Vagina (tissue), 2 donors: ENCODE data around the gene ADAMTS7.
"Not testable (repeated sequence)": the region's sequence is repeated elsewhere in the genome, so short reads cannot be mapped to it uniquely, and the experiment has no call there.

Source experiments
- POLR2A ChIP-seq, 2 donors: fragments of 450-650 bp; IDR thresholded peaks; one replicate each; pipeline ENCODE4 v1.6.1; 2017; ENCODE audit warnings: antibody characterized with exemption in 2 of 2, mild to moderate bottlenecking in 2 of 2, moderate library complexity in 2 of 2
- POLR2AphosphoS5 ChIP-seq, 2 donors: sonication (generic); formaldehyde crosslinking; IDR thresholded peaks; one replicate each; pipeline ENCODE4 v1.9.0; 2017; ENCODE audit warnings: antibody characterized with exemption in 2 of 2, mild to moderate bottlenecking in 2 of 2, low read depth in 1 of 2; ENCODE audit not compliant: insufficient read depth in 1 of 2
- TF ChIP-seq, protein P1 (sequence below), 3 experiments: fragments of 450-650 bp in 2 of 3; fragments of 200-600 bp in 1 of 3; sonication (generic) in 1 of 3; IDR thresholded peaks; one replicate each; pipeline ENCODE4 v1.5.1; 2017 to 2019; ENCODE audit warnings: antibody characterized with exemption in 3 of 3, mild to moderate bottlenecking in 2 of 3, moderate library complexity in 2 of 3

DNA sequence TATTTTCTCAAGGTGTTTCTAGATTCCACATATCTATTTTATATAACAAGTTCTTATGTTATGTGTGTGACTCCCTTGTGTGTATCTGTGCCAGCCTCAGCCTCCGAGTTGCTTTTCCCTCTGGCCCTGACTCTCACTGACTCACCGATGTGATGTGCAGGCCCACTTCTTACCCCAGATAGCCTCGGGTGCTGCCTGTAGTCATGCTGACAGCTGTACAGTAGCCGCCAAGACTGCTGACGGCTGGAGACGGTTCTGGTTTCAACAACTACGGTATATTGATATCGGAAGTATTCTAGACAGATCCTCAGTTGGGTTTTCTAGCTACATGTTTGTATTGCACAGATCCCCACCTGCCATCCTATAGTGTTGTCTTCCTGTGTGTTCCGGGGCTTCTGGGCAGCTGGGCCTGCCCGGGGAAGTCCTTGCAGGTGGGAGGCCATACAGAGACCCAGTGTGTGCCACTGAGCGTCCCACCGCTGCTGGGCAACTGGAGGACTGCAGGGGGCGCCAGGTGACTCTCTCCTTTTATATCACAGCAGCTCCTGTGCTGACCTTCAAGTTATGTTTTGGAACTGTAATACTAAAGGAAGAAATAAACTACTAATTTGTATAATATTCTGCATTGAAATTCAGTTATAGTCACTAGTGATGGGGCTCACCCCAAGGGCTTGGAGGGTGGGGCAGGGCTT is 55.2 kb downstream of the ADAMTS7 start:
- TF ChIP-seq, protein P1, sequence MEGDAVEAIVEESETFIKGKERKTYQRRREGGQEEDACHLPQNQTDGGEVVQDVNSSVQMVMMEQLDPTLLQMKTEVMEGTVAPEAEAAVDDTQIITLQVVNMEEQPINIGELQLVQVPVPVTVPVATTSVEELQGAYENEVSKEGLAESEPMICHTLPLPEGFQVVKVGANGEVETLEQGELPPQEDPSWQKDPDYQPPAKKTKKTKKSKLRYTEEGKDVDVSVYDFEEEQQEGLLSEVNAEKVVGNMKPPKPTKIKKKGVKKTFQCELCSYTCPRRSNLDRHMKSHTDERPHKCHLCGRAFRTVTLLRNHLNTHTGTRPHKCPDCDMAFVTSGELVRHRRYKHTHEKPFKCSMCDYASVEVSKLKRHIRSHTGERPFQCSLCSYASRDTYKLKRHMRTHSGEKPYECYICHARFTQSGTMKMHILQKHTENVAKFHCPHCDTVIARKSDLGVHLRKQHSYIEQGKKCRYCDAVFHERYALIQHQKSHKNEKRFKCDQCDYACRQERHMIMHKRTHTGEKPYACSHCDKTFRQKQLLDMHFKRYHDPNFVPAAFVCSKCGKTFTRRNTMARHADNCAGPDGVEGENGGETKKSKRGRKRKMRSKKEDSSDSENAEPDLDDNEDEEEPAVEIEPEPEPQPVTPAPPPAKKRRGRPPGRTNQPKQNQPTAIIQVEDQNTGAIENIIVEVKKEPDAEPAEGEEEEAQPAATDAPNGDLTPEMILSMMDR (IDR thresholded peaks at IDR 0.05), result not testable (repeated sequence)
- TF ChIP-seq POLR2A (IDR thresholded peaks at IDR 0.05); POLR2AphosphoS5 (IDR thresholded peaks at IDR 0.05; ENCODE audit: insufficient read depth in 1 of 2, low read depth in 1 of 2): not testable (repeated sequence)
